Activated CD4-positive, alpha-beta T cell treated with anti-CD3 and anti-CD28 coated beads, Interleukin-2, amount 10 ng/mL, durations not matched to agents 24 days and 14 days (primary cell): ENCODE measurements around the gene UBAP1L. TPM values are rescaled to one million over a fixed set of nuclear protein-coding genes. Genes with fewer than 3 reads are reported as not detected.
A peak's percentile ranks its signal among the peaks of the same experiment; 100 is the strongest.
"Not testable (repeated sequence)": the region's sequence is repeated elsewhere in the genome, so short reads cannot be mapped to it uniquely, and the experiment has no call there.

Source experiments
- DNase-seq: peaks from one replicate; pipeline ENCODE4 v3.0.0; 2022
- H3K27ac Mint-ChIP-seq: one replicate; pipeline ENCODE4 v1.8.0; 2022; ENCODE audit warnings: mild to moderate bottlenecking, mixed read lengths
- H3K27me3 Mint-ChIP-seq: one replicate; pipeline ENCODE4 v1.8.0; 2022; ENCODE audit warnings: mixed read lengths
- H3K36me3 Mint-ChIP-seq: one replicate; pipeline ENCODE4 v1.8.0; 2022; ENCODE audit warnings: low read depth, mild to moderate bottlenecking, mixed read lengths
- H3K4me1 Mint-ChIP-seq: one replicate; pipeline ENCODE4 v1.8.0; 2021; ENCODE audit warnings: mixed read lengths
- H3K4me3 Mint-ChIP-seq: one replicate; pipeline ENCODE4 v1.8.0; 2022; ENCODE audit warnings: mild to moderate bottlenecking, moderate library complexity, mixed read lengths
- H3K9me3 Mint-ChIP-seq: one replicate; pipeline ENCODE4 v1.8.0; 2021; ENCODE audit warnings: mixed read lengths
- intact Hi-C: fragments of 100-400 bp; cut with micrococcal nuclease; formaldehyde crosslinking; loops from one replicate; pipeline ENCODE4 v1.15.1; 2023
- total RNA-seq: library from RNA; stranded (reverse); gene quantifications from 2 replicates; pipeline ENCODE4 v1.2.3, GENCODE V29; 2022

Gene UBAP1L
- total RNA-seq, 1 donor from 2014 or later = 6.6 TPM

DNA sequence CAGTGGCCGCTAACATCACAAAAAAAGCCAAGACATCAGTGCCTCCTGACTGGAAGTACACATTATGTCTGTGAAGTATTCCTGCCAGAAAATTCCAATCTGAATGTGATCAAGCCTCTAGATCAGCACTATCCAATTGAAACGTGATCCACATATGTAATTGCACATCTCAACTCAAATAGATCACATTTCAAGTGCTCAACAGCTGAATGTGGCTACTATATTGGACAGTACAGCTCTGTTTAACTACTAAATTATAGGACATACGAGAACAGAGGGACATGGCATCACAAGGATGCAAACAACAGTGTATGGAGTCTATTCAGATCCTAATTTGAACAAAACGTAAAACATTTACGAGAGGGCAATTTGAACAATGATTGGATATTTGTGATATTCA is 542 bp upstream of the UBAP1L start:
- DNase-seq = no peak
- no peaks in the 10 kb centered on the region for H3K27me3 Mint-ChIP-seq
- intact Hi-C loops = no loop called here
- peaks cover 47% of the 10 kb centered on the region for H3K36me3 Mint-ChIP-seq
- peaks cover 4% of the 10 kb centered on the region for H3K4me1 Mint-ChIP-seq
- H3K27ac Mint-ChIP-seq = no peak overlapping the region
- H3K4me3 Mint-ChIP-seq = no peak overlapping the region
- no peaks in the 10 kb centered on the region for H3K9me3 Mint-ChIP-seq

DNA sequence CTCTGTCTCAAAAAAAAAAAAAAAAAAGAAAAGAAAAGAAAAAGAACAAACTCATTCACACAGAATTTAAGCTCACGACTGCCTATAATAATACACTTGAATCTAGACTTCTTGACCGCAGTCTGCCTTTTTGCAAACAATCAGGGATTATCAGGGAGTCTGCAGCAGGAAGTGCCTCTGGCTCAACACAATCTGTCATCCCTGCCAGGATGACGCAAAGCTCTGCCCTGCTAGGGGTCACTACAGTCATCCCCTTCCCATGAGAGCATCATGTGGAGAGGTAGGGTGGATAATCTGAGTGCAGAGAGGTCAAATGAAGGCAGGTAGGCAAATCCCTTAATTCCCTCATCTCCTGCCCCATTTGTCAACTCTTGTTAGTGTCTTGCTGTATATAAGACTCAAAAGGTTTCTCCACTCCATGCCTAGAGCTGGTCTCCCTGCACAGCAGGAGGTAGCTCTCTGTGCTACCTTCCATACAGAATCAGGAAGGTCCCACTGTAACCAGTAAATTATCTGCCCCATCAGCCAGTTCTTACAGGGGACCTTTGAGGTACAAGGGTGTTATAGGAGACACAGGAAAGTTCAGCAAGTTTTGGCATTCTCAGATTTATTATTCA is 4.2 kb downstream of the UBAP1L start:
- Mint-ChIP-seq H3K9me3 (no peaks in the 10 kb centered on the region), H3K27ac (peak overlapping the region; percentile 32), H3K27me3 (no peaks in the 10 kb centered on the region), H3K4me1 (peaks cover 8% of the 10 kb centered on the region), H3K36me3 (peaks cover 26% of the 10 kb centered on the region), H3K4me3 (no peak overlapping the region)
- intact Hi-C loops = no loop called here
- DNase-seq = no peak

DNA sequence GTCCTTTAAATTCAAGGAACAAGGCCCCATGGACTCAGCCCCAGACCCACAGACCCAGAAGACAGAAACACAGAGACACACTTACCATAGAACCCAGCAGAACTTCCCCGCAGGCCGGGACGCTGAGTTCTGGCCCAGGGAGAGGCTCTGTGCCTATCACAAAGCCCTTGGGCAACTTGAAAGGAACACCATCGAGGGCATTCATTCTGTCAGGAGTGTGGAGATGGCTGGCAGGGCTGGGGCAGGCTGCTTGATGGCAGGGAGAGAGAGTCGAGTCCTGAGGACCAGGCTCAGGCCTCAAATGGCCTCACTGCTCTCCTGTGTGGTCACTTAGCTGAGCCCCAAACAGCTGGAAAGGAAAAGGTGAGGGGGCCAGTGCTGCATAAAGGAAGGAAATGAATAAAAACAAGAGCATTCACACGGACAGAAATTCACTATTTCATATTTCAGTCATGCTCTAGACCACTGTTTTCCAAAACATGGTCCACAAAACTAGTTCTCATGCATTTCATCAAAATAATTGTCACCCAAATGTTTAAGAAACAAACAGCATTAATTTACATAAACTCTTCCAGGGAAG is 8.9 kb downstream of the UBAP1L start:
- no peaks in the 10 kb centered on the region for H3K27me3 Mint-ChIP-seq
- no peak overlapping the region for H3K27ac Mint-ChIP-seq
- no peak overlapping the region for H3K4me3 Mint-ChIP-seq
- intact Hi-C loops = no loop called here
- H3K4me1 Mint-ChIP-seq = peaks cover 10% of the 10 kb centered on the region
- H3K36me3 Mint-ChIP-seq = peaks cover 22% of the 10 kb centered on the region
- DNase-seq = no peak
- no peaks in the 10 kb centered on the region for H3K9me3 Mint-ChIP-seq

DNA sequence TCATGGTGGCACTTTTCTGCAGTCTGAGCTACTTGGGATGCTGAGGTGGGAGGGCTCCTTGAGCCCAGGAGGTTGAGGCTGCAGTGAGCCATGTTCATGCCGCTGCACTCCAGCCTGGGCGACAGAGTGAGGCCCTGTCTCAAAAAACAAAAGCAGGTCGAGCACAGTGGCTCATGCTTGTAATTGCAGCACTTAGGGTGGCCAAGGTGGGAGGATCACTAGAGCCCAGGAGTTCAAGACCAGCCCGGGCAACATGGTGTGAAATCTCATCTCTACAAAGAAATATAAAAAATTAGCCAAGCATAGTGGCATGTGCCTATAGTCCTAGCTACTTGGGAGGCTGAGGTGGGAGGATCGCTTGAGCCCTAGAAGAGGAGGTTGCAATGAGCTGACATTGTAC is 10.0 kb downstream of the UBAP1L start:
- Mint-ChIP-seq H3K27me3 (no peaks in the 10 kb centered on the region), H3K36me3 (peaks cover 22% of the 10 kb centered on the region), H3K4me3 (no peak overlapping the region), H3K4me1 (peaks cover 10% of the 10 kb centered on the region), H3K9me3 (no peaks in the 10 kb centered on the region), H3K27ac (no peak overlapping the region)
- intact Hi-C loops = no loop called here
- no peak for DNase-seq

GRCh38 chr15:65102912-65103311 is 12.1 kb downstream of the UBAP1L start:
- Mint-ChIP-seq H3K4me1 (peaks cover 10% of the 10 kb centered on the region), H3K36me3 (peaks cover 31% of the 10 kb centered on the region), H3K9me3 (no peaks in the 10 kb centered on the region), H3K27me3 (no peaks in the 10 kb centered on the region), H3K4me3 (no peak overlapping the region), H3K27ac (no peak overlapping the region)
- intact Hi-C loops = no loop called here
- DNase-seq = no peak

- DNase-seq = no peak
- intact Hi-C loops = loop anchor here (2.0 kb wide), 1 partner anchor 47 kb away; no protein-coding TSS in a partner anchor
- Mint-ChIP-seq H3K4me1 (peaks cover 10% of the 10 kb centered on the region), H3K4me3 (no peak overlapping the region), H3K27me3 (no peaks in the 10 kb centered on the region), H3K27ac (no peak overlapping the region), H3K9me3 (no peaks in the 10 kb centered on the region), H3K36me3 (peaks cover 31% of the 10 kb centered on the region)
These were observed 12.9 kb downstream of the UBAP1L start for GRCh38 chr15:65101891-65102708.

- Mint-ChIP-seq H3K36me3 (peaks cover 31% of the 10 kb centered on the region), H3K27me3 (no peaks in the 10 kb centered on the region), H3K9me3 (no peaks in the 10 kb centered on the region), H3K27ac (no peak overlapping the region), H3K4me1 (peaks cover 10% of the 10 kb centered on the region), H3K4me3 (no peak overlapping the region)
- DNase-seq = peak; percentile 85
- intact Hi-C loops = loop anchor here (2.0 kb wide), 1 partner anchor 47 kb away; no protein-coding TSS in a partner anchor
These were observed 13.5 kb downstream of the UBAP1L start for GRCh38 chr15:65101411-65101890.

GRCh38 chr15:65100442-65100841 is 14.6 kb downstream of the UBAP1L start:
- no peaks in the 10 kb centered on the region for H3K27me3 Mint-ChIP-seq
- no peaks in the 10 kb centered on the region for H3K9me3 Mint-ChIP-seq
- no peak for DNase-seq
- no peak overlapping the region for H3K27ac Mint-ChIP-seq
- peaks cover 23% of the 10 kb centered on the region for H3K36me3 Mint-ChIP-seq
- intact Hi-C loops = loop anchor here (2.0 kb wide), 1 partner anchor 46 kb away; no protein-coding TSS in a partner anchor
- H3K4me3 Mint-ChIP-seq = no peak overlapping the region
- peaks cover 3% of the 10 kb centered on the region for H3K4me1 Mint-ChIP-seq

GRCh38 chr15:65099801-65100200 is 15.2 kb downstream of the UBAP1L start:
- peaks cover 20% of the 10 kb centered on the region for H3K36me3 Mint-ChIP-seq
- not testable (repeated sequence) for DNase-seq, H3K4me3 Mint-ChIP-seq, H3K9me3 Mint-ChIP-seq, H3K4me1 Mint-ChIP-seq, H3K27ac Mint-ChIP-seq, H3K27me3 Mint-ChIP-seq
- intact Hi-C loops = loop anchor here (2.0 kb wide), 1 partner anchor 45 kb away; no protein-coding TSS in a partner anchor

DNA sequence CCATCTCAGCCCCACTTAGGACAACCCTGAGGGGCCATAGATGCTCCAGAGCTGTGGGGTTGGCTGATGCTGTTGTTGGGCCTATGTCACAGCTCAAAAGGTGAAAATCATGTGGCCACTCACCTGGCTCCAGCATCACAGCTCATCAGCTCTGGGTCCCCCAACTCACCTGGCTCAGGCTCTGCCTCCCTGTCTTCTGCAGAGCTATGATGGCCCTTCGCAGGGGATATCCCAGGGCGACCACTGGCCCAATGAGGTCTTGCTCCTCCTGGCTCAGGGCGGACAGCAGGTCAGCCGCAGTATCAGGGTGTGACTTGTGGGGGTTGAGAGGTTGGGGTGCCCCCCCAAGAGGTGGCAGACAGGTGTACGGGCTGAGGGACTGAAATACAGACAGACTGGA is 15.7 kb downstream of the UBAP1L start:
- Mint-ChIP-seq H3K4me3 (no peak overlapping the region), H3K4me1 (peaks cover 3% of the 10 kb centered on the region), H3K27me3 (no peaks in the 10 kb centered on the region), H3K9me3 (no peaks in the 10 kb centered on the region), H3K36me3 (peaks cover 20% of the 10 kb centered on the region), H3K27ac (no peak overlapping the region)
- intact Hi-C loops = no loop called here
- DNase-seq = no peak

DNA sequence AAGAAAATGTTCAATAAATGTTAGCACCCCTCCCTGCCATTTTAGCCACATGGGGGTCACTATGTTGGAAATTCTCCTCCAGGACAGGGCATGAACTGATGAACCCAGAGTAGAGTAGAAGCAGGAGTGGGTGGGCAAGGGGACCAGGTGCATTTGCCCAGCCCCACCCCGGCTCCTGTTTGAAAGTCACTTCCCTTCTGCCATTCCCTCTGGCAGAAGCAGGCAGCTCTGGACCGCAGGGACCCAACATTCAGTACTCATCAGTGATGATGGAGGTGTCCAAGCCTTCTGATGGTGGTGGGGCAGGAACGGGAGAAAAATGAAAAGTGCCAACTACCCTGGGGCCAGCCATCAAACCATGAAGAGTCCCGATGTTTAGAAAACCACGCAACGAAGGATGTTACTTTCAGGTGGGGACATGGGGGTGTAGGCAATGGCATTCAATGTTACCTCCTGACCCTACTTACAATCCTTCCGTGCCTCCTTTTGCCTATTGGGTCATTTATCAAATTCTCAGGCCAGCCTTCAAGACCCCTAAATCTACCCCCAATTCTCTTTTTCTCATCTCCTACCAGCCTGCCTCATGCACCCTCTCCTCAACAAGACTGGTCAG is 17.2 kb downstream of the UBAP1L start:
- H3K9me3 Mint-ChIP-seq = no peaks in the 10 kb centered on the region
- no peak overlapping the region for H3K4me3 Mint-ChIP-seq
- DNase-seq = no peak
- peaks cover 3% of the 10 kb centered on the region for H3K4me1 Mint-ChIP-seq
- intact Hi-C loops = no loop called here
- peaks cover 16% of the 10 kb centered on the region for H3K36me3 Mint-ChIP-seq
- H3K27ac Mint-ChIP-seq = no peak overlapping the region
- H3K27me3 Mint-ChIP-seq = no peaks in the 10 kb centered on the region

GRCh38 chr15:65096481-65097385 is 18.3 kb downstream of the UBAP1L start:
- Mint-ChIP-seq H3K36me3 (peaks cover 15% of the 10 kb centered on the region), H3K4me1 (peaks cover 3% of the 10 kb centered on the region), H3K4me3 (no peak overlapping the region), H3K27ac (no peak overlapping the region), H3K27me3 (no peaks in the 10 kb centered on the region), H3K9me3 (no peaks in the 10 kb centered on the region)
- intact Hi-C loops = no loop called here
- no peak for DNase-seq

GRCh38 chr15:65095747-65096104 is 19.3 kb downstream of the UBAP1L start:
- H3K27ac Mint-ChIP-seq = no peak overlapping the region
- H3K27me3 Mint-ChIP-seq = no peaks in the 10 kb centered on the region
- H3K4me3 Mint-ChIP-seq = no peak overlapping the region
- DNase-seq = no peak
- H3K4me1 Mint-ChIP-seq = no peaks in the 10 kb centered on the region
- H3K36me3 Mint-ChIP-seq = peaks cover 10% of the 10 kb centered on the region
- intact Hi-C loops = no loop called here
- H3K9me3 Mint-ChIP-seq = no peaks in the 10 kb centered on the region
